Stomach (tissue), 9 donors: Measurements from ENCODE around the gene ZNFX1. TPM values are rescaled to one million over a fixed set of nuclear protein-coding genes. Genes with fewer than 3 reads are reported as not detected.

ENCODE experiments used
- DNase-seq, 2 donors: peaks; one replicate each; pipeline versions ENCODE4 v3.0.0 to v3.0.0-alpha.2; 2013 to 2019
- H3K27ac ChIP-seq, 5 donors: fragments of 200-600 bp in 4 of 5; sonication (generic) in 4 of 5; one replicate each; pipeline ENCODE4 v1.5.1; 2013 to 2019; ENCODE audit warnings: mild to moderate bottlenecking in 1 of 5, moderate library complexity in 1 of 5
- H3K27me3 ChIP-seq, 3 donors: fragments of 200-600 bp; sonication (generic); one replicate each; pipeline ENCODE4 v1.5.1; 2017 to 2019; ENCODE audit warnings: mixed run types in 1 of 3
- H3K36me3 ChIP-seq, 4 donors: fragments of 200-600 bp; sonication (generic); 1 replicate in 3 of 4; 2 replicates in 1 of 4; pipeline ENCODE4 v1.5.1; 2016 to 2019
- H3K4me1 ChIP-seq, 4 donors: fragments of 200-600 bp; sonication (generic); one replicate each; pipeline ENCODE4 v1.5.1; 2016 to 2019
- H3K4me3 ChIP-seq, 4 donors: fragments of 200-600 bp; sonication (generic) in 3 of 4; one replicate each; pipeline ENCODE4 v1.5.1; 2016 to 2019; ENCODE audit warnings: mild to moderate bottlenecking in 1 of 4
- H3K9me3 ChIP-seq, 4 donors: fragments of 200-600 bp; sonication (generic); one replicate each; pipeline ENCODE4 v1.5.1; 2016 to 2019
- EP300 ChIP-seq: sonication (generic); formaldehyde crosslinking; IDR thresholded peaks from one replicate; pipeline ENCODE4 v1.6.1; 2017; ENCODE audit warnings: antibody characterized with exemption
- POLR2A ChIP-seq, 4 donors: fragments of 450-650 bp; IDR thresholded peaks; one replicate each; pipeline ENCODE4 v1.6.1; 2016; ENCODE audit warnings: antibody characterized with exemption in 4 of 4, control low read depth in 2 of 4, mild to moderate bottlenecking in 1 of 4, moderate library complexity in 1 of 4
- POLR2AphosphoS5 ChIP-seq, 3 donors: sonication (generic); formaldehyde crosslinking; IDR thresholded peaks; one replicate each; pipeline ENCODE4 v1.6.1; 2016; ENCODE audit warnings: antibody characterized with exemption in 3 of 3
- WGBS, 5 donors: extraction: QIAGEN DNeasy Blood & Tissue Kit in 3 of 5; methylation state at CpG; one replicate each; pipeline versions ENCODE4 v1.1.5 to v1.1.7; 2013 to 2018; 5-methylcytosine and 5-hydroxymethylcytosine counted together
- intact Hi-C: fragments of 100-400 bp; cut with DNase I; formaldehyde crosslinking; loops from one replicate; pipeline ENCODE4 v1.15.1; 2023; ENCODE audit warnings: low total_unique reads
- polyA plus RNA-seq, 3 donors: library from polyadenylated mRNA; stranded (reverse); fragments of 200-250 nt; gene quantifications; one replicate each; pipeline ENCODE4 v1.2.3, GENCODE V29; 2013
- total RNA-seq, 5 donors: library from RNA; depleted of rRNA; stranded (reverse); fragments of >200 nt; gene quantifications; one replicate each; pipeline versions ENCODE4 v1.1.0 to v1.2.3, GENCODE V29; 2014 to 2016
- TF ChIP-seq, protein P1 (sequence below), 7 experiments: fragments of 450-650 bp in 4 of 7; fragments of 200-600 bp in 3 of 7; sonication (generic) in 3 of 7; IDR thresholded peaks; one replicate each; pipeline ENCODE4 v1.5.1; 2016 to 2019; ENCODE audit warnings: antibody characterized with exemption in 7 of 7, control low read depth in 2 of 7, mild to moderate bottlenecking in 1 of 7
- donor health status: healthy with polysubstance abuse.
- donor health status: Bipolar disorder and iron deficiency.
- donor health status: healthy.

Gene ZNFX1
- total and polyA plus RNA-seq, 8 donors: 5.2 to 29.6 (median 15.9) TPM

DNA sequence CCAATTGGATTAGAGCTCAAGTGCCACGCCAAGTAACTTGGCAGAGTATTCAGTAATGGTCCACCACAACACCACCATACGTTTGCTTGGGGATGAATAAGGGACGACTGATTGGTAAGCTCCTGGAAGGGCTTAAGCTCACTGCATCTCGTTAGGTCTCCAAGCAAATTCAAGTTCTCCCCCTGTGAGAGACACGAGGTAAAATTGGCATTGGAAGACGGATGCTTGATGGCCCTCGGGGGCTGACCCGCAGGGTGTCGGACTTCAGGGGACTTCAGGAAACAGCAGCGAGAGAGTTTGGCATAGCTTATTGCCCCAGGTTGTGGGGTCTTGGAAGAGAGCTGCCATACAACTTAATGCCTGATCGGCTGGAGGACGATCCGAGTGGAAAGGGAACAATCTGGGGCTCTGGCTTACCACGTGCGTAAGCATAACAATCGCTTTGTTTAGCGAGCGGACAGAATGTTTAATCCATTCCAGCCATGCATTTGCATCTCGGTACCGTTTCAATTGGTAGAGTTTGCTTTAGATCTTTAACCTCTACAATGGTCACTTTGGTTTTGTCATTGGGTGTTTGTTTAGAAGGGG is 4.8 kb upstream of the ZNFX1 start:
- Histone ChIP-seq H3K36me3 (peaks cover 83 to 86% (median 85%) of the 10 kb centered on the region in 4 donors), H3K27ac (peak overlapping the region in 1 of 5 donors; percentile 99), H3K27me3 (no peaks in the 10 kb centered on the region), H3K4me3 (peak overlapping the region in 2 of 4 donors; percentile 87 to 92), H3K9me3 (peaks cover 25 to 76% (median 48%) of the 10 kb centered on the region in 4 donors), H3K4me1 (peaks cover 39 to 69% (median 47%) of the 10 kb centered on the region in 4 donors)
- 68 to 85% (median 77%) methylated on average over 20 of the region's 20 CpGs for WGBS, 5 donors
- TF ChIP-seq, protein P1, sequence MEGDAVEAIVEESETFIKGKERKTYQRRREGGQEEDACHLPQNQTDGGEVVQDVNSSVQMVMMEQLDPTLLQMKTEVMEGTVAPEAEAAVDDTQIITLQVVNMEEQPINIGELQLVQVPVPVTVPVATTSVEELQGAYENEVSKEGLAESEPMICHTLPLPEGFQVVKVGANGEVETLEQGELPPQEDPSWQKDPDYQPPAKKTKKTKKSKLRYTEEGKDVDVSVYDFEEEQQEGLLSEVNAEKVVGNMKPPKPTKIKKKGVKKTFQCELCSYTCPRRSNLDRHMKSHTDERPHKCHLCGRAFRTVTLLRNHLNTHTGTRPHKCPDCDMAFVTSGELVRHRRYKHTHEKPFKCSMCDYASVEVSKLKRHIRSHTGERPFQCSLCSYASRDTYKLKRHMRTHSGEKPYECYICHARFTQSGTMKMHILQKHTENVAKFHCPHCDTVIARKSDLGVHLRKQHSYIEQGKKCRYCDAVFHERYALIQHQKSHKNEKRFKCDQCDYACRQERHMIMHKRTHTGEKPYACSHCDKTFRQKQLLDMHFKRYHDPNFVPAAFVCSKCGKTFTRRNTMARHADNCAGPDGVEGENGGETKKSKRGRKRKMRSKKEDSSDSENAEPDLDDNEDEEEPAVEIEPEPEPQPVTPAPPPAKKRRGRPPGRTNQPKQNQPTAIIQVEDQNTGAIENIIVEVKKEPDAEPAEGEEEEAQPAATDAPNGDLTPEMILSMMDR (IDR thresholded peaks at IDR 0.05): no peak
- TF ChIP-seq POLR2AphosphoS5 (IDR thresholded peaks at IDR 0.05): no peak
- intact Hi-C loops: no loop called here
- no peak for DNase-seq

DNA sequence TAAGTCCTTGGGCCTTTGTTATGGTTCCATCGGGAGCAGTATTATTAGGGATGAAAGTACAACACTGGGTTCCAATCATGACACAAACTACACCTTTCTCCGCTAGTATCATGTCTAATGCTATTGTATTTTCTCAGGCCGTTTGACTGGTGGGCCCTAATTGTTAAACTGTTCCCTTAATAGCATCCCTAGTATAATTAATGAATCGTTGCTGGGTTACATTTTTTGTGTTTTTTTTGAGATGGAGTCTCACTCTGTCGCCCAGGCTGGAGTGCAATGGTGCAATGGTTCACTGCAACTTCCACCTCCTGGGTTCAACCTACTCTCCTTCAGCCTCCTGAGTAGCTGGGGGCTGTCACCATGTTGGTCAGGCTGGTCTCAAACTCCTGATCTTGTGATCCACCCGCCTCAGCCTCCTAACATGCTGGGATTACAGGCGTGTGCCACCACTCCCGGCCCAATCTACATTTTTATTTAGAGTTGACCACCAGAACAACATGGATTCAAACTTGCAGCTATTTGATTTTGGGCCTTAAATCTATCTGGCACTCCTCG is 4.1 kb upstream of the ZNFX1 start:
- Histone ChIP-seq H3K4me1 (peaks cover 38 to 64% (median 48%) of the 10 kb centered on the region in 4 donors), H3K27ac (peak overlapping the region in 3 of 5 donors; percentile 67 to 99 (median 99)), H3K4me3 (peak overlapping the region in 2 of 4 donors; percentile 87 to 92), H3K27me3 (no peaks in the 10 kb centered on the region), H3K9me3 (peaks cover 21 to 69% (median 44%) of the 10 kb centered on the region in 4 donors), H3K36me3 (peaks cover 77 to 79% (median 78%) of the 10 kb centered on the region in 4 donors)
- TF ChIP-seq POLR2AphosphoS5 (IDR thresholded peaks at IDR 0.05): no peak
- TF ChIP-seq, protein P1 (IDR thresholded peaks at IDR 0.05): no peak
- DNase-seq: no peak
- intact Hi-C loops: no loop called here
- 71 to 85% (median 75%) methylated on average over 9 of the region's 9 CpGs for WGBS, 5 donors

DNA sequence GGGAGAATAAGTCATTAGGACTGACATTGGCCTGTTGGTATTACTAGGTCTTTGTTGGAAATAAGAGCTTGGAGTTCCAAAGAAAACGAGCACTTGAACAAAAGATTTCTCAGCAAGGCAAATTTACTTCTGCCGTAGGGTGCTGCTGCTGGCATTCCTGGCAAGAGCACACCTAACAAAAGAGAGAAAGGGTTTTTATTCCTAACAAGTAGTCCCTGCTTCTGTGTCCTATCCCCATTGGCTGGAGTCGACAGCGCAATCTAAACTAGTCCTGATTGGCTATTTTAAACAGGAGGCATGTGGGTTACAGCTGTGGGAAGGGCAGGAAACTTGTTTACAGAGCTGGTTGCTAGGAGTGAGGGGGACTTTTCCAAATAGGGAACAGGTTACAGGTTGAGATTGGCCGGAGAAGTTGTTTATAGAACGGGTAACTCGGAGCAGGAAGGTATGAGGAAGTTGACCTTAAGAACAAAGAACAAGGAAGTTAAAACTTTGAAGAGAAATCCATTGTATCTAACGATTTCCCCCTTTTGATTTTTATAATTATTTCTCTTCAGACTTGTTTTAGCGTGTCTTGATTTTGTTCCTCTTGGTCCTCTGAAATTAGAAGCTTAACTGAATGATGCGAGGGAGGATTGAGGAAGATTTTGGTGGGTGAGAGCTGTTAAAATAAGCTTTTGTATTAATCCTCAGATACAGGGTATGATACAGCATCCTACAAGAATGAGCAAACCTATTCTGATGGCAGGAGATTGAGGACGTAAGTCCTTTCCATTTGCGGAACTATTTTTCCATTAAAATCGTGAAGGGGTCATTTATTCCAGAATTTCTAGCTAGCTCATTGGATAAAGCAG is 3.4 kb upstream of the ZNFX1 start:
- Histone ChIP-seq H3K27ac (peak overlapping the region; percentile 19 to 99 (median 67)), H3K9me3 (peaks cover 14 to 62% (median 37%) of the 10 kb centered on the region in 4 donors), H3K36me3 (peaks cover 70 to 72% (median 71%) of the 10 kb centered on the region in 4 donors), H3K27me3 (no peaks in the 10 kb centered on the region), H3K4me3 (peak overlapping the region in 3 of 4 donors; percentile 87 to 92 (median 90)), H3K4me1 (peaks cover 42 to 68% (median 54%) of the 10 kb centered on the region in 4 donors)
- intact Hi-C loops: no loop called here
- TF ChIP-seq, protein P1 (IDR thresholded peaks at IDR 0.05): no peak
- TF ChIP-seq EP300 (no peak), POLR2AphosphoS5 (IDR thresholded peaks at IDR 0.05) (peak in 2 of 3 donors; percentile 8 to 27), POLR2A (IDR thresholded peaks at IDR 0.05) (no peak)
- WGBS, 5 donors: 53 to 63% (median 55%) methylated on average over 13 of the region's 13 CpGs
- DNase-seq: peak in 1 of 2 donors; percentile 71

DNA sequence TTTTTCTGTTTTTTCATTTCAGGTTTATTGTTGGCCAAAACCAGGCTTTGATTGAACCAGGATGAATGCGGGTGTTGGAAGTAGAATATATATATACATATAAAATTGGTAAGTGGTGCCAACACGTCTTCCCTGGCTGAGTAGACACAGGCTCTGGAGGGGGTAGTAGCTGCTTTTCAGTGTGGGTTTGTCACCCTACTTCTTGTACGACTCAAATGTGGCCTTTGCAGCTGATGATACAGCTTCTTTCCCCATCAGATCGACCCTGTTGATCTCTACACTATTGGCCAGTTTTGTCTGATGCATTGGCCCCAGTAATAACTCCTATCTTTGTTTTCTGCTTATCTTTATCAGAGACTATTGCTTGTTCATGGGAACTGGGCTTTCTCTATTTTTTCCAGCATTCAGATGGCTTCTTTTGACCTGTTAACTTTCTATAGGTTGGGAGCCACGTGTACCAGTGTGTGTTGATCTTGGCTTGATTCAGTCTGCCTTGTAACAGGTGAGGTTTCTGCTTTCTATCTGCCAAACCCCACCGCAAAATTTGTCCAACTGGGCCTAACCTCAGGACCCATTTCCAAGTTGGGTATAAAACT is 2.7 kb upstream of the ZNFX1 start:
- DNase-seq: no peak
- Histone ChIP-seq H3K36me3 (peaks cover 64 to 67% (median 65%) of the 10 kb centered on the region in 4 donors), H3K4me1 (peaks cover 48 to 75% (median 60%) of the 10 kb centered on the region in 4 donors), H3K27ac (peak overlapping the region in 3 of 5 donors; percentile 67 to 99 (median 99)), H3K27me3 (no peaks in the 10 kb centered on the region), H3K9me3 (peaks cover 7 to 55% (median 29%) of the 10 kb centered on the region in 4 donors), H3K4me3 (peak overlapping the region in 3 of 4 donors; percentile 87 to 92 (median 90))
- intact Hi-C loops: no loop called here
- WGBS, 5 donors: 54 to 70% (median 58%) methylated on average over 6 of the region's 6 CpGs
- TF ChIP-seq, protein P1 (IDR thresholded peaks at IDR 0.05): no peak
- TF ChIP-seq EP300 (no peak), POLR2AphosphoS5 (IDR thresholded peaks at IDR 0.05) (no peak)
